GM19025 (cell line): ENCODE results near the gene FAXC.

ENCODE experiments used
- ATAC-seq: cut with Tn5 transposase; IDR thresholded peaks from one replicate; pipeline ENCODE4 v1.9.1; 2021; ENCODE audit warnings: mild to moderate bottlenecking, low read depth, moderate library complexity; ENCODE audit not compliant: unreplicated experiment

FAXC gene

DNA sequence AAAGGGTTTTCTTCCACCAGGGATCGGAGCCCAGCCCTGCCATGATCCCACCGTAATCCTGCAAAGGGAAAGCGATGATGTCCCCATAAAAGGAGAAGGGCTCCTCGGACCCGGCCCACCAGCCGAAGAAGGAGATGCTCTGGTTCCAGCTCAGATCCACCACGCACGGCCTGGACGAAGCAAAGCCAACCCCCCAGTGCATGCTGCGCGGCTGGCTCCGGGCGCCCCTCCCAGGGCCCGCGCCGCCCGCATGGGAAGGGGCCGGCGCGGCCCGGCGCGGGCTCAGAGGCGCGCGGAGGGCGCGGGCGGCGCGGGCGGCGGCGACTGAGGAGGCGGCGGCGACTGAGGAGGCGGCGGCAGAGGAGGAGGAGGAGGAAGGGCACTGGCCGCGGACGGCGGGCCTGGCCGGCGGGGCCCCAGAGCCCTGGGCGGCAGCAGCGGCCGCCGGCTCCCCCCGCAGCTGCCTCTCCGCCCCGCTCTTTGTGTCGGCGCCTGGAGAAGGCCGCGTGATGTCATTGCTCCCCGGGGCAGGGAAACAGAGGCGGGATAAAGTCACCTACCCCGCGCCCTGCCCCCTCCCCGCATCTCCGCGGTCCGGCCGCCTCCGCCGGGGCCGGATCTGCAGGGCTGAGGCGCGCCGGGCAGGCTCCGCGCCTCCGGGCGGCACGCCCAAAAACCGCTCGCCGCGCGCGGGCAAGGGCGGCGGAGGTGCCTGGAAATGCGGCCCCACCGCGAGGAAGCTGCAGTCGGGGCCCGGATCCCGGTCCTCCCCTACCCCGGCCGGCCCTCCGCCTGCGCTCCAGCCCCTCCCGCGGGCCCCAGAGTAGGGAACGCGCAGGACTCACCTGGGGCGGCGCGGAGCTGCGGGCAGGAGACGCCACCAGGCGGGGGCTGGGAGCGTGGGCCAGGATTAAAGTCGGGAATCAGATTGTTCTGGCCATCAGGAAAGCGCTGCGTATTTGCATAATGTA lies at the start of gene FAXC:
Gene FAXC, minus strand, starts transcription at position 504 of the 971 bp plus-strand sequence. Its CDS starts 302 bp downstream, at position 202.
- ATAC-seq: peak; percentile 62

DNA sequence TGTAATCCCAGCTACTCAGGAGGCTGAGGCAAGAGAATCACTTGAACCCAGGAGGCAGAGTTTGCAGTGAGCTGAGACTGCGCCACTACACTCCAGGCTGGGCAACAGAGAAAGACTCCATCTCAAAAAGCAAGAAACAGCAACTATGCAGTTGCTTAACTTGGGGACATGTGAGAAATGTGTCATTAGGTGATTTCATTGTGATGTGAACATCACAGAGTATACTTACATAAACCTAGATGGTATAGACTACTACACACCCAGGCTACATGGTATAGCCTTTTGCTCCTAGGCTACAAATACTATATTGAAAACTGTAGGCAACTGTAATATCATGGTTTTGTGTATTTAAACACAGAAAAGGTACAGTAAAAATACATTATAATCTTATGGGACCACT lies 47.8 kb upstream of the FAXC start:
- no peak for ATAC-seq

DNA sequence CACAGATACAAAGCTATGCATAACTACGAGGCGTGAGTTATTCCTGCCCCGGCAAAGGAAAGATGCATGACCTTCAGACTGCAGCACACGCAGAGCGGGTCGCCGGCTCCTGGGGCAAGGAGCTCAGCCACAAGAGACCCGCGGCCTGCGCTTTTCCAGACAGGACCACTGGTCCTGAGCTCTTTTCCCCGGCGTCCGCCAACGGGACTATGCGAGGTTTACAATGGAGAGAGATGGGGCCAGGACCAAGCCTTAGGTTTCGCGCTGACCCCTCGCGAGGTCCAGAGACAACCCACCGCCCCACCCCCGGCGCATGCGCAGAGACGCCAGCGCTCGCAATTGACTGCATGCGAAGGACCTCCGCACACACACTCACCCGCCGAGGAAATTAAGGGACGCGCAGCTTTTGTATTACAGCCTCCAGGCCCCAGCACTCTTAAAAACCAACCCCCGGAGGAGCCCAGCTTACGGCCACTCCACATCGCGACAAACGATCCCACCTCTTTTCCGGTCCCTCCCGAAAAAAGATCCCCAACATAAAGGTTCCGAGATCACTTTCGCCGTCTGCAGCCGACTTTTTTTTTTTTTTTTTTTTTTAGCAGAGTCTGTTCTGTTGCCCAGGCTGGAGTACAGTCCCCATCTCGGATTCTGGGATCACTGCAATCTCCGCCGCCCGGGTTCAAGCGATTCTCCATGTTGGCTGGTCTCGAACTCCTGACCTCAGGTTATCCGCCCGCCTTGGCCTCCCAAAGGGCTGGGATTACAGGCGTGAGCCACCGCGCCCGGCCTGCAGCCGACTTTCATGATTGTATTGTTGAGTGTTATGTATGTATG lies 44.4 kb upstream of the FAXC start, which contains the start of gene COQ3:
Gene COQ3, minus strand, starts transcription at position 498 of the 834 bp plus-strand sequence. Its CDS starts 16 bp downstream, at position 482.
- ATAC-seq: peak; percentile 74

DNA sequence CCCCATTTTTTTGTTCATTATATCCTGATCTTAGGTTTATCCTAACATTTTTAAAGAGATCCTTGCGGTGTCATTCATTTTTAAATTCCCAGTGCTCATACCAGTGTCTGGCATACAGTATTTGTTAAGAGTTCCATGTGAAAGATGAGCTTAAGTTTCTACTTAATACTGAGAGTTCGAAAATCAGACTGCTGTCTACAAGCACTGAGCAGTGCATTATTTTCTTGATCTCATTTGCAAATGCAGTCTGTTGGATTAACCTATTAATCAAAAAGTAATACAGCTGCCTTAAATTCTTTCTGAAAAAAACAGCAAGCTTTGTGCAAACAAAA lies 43.9 kb upstream of the FAXC start:
- peak; percentile 7 for ATAC-seq

DNA sequence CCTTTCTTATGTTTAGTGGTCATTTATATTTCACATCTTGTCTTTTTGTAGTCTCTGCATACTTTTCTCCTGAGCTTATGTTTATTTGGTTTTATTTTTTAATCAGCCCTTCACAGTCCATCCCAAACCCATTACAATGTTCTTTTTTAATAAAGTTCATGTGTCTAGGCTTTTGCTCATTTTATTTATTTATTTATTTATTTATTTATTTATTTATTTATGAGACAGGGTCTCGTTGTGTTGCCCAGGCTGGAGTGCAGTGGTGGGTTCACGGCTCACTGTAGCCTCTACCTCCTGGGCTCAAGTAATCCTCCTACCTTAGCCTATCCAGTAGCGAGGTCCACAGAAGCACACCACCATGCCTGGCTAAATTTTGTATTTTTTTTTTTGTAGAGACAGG lies 41.4 kb upstream of the FAXC start:
- ATAC-seq: no peak

DNA sequence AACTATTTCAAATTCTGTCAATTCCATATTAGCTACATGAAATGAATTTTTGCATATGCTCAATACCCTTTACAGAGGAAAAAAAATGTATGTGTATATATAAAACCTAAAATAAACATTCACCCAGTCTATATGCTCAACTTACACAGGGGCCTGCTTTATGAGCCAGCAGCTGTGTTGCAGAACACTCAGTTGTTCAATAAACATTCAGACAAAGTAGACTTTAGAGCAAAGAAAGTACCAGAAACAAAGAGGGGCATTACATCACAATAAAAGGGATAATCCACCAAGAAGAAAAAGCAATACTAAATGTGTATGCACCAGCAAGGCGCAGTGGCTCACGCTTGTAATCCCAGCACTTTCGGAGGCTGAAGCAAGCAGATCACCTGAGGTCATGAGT lies 35.0 kb upstream of the FAXC start:
- ATAC-seq: no peak

DNA sequence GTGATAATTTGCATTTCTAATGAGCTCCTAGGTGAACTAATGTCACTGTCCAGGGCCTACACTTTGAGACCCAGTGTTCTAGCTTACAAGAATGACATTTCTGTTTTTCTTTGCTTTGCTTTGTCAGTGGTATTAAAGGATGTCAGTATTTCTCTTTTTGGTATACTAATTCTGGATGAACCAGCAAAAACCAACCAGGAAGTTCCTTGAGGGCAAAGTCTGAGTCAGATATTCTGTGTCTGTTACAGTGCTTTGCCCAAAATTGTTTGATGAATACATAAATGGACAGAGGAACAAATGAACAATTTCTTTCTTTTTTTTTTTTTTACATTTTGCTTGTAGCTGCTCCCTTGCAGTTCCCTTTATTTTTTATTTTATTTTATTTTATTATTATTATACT lies 29.2 kb upstream of the FAXC start:
- ATAC-seq: no peak

DNA sequence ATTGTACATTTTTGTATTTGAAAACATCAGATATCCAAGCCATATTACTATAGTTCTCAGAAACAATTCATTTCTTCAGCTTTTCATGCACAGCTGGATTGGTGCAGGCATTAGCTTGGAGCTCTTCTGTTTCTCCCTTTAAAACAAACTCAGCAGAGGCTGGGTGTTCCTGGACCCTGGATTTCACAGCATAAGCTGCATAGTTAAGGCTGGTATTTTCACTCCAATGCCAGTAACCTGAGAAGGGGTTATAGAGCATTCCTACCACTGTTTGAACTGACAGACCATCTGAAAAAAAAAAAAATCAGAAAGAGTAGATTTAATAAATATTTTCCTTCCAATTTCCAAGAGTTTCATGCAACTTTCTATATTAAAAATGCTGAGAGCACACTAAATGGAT lies 20.1 kb upstream of the FAXC start:
- no peak for ATAC-seq

DNA sequence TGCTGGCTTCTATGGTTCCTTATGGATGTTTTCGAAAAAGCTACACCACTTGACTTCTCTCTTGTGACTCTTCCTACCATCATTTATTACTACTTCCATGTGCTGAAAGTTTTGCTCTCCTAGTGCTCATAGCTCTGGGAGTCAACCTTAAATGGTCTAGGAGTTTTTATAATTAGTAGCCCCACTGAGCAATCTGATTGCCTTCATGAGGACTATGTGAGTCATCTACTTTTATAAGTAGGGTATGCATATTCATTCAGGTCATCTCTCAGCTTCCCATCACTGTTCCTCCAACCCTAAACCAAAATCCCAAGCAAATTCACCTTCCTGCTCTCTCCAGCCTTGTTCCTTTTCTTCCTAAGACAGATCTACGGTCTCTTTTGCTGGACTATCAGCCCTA lies 17.4 kb upstream of the FAXC start:
- ATAC-seq: no peak

DNA sequence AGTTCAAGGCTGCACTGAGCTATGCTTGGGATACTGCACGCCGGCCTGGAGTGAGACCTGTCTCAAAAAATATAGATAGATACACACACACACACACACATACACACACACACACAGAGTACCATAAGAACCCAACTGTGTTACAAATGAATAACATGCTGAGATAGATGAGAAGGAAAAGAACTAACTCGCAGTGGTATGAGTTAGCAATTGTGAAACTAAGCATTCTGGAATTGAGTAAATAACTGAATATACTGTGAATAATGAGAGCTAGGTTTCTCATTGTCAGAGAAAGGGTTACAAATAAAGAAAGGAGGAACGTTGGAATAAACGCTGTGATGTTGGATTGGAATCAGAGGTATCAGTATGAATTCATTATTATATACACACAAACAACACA lies 14.6 kb upstream of the FAXC start:
- peak; percentile 85 for ATAC-seq

DNA sequence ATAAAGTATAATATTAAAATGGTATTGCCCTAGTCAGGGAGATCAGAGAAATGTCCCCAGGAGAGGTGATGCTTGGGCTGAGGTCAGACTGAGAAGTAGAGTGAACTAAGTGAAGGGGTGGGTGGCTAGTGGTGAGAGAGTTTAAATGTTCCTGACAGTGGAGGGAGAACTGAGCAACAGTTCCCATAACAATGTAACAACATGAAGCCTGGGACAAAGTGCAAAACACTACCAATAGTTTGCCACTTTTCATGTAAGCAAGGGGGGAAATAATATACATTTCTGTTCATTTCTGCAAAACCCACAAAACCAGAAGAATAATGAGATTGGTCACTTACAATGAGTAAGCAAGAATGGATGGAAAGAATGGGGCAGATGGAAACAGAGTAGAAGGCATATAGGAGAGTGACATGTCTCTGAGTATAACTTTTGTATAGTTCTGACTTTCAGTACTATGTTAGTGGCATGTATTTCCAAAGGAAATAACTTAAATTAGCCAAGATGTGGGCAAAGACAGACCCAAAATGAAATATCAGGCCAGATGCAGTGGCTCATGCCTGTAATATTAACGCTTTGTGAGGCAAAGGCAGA lies 13.3 kb upstream of the FAXC start:
- no peak for ATAC-seq

DNA sequence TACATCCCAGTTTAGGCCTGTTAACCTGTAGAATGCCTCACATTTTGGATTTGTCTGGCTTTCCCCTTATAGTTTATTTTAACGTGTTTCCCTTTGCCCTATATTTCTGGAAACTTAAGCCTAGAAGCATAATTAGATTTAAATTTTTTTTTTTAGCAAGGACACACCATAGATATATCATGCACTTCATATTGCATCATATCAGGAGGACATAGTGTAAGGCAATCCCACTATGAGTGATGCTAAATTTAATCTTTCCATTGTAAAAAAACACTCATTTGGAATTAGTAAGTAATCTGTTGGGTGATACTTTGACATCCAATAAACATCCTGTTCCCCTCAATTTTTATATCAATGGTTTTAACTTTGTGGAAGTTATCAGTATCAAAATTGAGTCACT lies 10.3 kb upstream of the FAXC start:
- no peak for ATAC-seq

DNA sequence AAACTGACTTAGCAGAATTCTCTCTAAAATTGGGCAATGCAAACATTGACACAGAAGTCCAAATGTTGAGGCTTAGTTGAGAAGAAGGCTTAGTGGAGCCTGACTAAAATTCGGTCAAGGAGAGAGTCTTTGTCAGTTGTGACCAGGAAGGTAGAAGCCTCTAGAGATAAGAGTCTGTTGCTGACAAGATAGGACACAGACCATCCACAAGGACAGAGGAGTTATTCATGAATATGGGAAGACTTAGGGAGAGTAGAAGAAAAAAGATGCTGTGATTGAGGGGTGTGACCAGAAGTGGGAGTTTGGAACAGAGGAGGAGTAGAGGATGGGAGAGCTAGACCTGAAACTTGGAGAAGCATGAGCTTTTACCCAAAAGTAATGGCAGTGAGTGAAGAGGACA lies 7.2 kb upstream of the FAXC start:
- no peak for ATAC-seq

DNA sequence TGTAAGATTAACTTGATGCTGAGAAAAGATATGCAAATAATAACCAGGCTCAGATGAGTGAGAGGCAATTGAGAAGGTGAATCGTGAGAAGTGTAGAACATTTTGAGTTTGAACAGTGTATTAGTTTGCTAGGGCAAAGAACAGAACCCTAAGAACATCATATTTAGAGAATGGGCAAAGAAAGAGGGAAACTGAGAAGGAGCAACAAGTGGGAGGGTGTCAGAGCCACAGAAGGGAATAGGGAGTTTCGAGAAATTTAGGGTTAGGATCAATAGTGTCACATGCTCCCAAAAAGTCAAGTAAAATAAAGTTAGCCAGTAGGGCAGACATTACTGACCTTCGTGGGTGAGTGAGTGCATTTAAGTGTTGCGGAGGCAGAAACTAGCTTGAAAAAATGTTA lies 5.5 kb upstream of the FAXC start:
- no peak for ATAC-seq

DNA sequence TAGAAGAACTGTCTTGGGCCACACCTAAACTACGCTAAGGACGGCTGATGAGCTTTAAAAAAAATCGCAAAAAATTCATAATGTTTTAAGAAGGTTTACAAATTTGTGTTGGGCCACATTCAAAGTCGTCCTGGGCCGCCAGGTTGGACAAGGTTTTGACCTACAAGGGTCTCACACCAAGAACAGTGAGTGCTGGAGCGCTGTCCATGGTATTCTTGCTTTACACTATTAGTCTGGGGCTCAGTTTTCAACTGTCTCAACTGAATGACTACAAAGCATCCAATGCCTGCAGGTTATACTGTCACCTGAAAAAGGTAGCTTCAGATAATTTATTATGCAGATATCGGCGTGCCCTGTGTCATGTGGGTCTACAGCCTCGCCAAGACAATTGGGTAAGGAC lies 3.7 kb upstream of the FAXC start:
- no peak for ATAC-seq

DNA sequence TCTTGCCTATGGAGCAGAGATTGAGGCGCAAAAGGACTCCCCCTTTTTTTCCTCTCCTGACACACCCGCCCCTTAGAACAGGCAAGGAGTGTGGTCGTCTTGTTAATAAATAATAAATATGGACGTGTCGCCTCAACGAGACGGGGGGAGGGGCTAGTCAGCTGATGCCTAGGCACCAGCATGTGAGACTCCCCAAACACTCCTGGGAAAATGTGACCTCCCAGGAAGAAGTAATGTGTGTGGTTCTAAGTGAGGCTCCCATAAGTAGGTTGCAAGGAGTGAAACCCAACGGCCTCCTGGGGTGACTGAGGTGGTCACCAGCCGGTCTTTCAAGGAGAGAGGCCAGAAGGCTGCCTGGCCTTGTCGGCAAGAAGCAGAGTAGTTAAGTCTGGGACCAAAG lies 1.1 kb upstream of the FAXC start:
- ATAC-seq: no peak

DNA sequence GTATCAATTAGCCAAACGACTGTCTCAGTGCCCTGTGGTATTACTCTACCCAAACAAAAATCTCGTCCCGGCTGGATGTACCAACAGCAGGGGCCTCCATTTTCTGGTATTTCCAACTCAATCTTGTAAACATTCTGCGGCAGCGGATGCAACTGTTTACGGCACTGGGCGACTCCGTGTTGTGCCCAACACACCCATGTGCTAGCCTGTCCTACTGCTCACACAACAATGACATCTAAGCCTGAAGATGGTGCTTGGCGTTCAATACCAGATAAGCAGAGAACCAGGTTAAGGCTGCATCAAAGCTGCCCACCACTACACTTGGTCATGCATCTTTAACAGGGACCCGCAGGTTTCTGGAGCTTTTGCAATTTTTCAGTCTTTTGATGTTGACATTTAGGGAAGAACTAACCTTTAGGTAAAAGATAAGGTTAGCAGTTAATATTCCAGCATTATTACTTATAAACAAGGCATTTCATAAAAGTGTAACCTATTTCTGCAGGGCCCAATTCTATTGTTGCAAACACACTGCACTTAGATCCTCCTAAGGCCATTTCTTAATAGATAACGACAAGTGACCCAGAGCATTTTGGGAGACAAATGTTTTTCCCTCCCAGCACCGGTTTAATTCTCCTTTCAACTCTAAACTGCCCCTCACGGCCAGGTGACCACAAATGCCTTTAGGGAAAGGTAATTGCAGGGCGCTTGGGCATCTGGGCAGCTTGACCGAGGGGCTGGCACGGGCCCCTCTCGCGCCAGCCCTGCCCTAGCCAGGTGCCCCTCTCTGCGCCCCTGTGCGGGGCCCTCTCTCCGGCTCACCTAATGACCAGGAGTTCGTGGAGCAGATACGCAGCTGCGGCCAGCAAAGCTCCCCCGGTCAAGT lies 945 bp downstream of the FAXC start:
- ATAC-seq: no peak

DNA sequence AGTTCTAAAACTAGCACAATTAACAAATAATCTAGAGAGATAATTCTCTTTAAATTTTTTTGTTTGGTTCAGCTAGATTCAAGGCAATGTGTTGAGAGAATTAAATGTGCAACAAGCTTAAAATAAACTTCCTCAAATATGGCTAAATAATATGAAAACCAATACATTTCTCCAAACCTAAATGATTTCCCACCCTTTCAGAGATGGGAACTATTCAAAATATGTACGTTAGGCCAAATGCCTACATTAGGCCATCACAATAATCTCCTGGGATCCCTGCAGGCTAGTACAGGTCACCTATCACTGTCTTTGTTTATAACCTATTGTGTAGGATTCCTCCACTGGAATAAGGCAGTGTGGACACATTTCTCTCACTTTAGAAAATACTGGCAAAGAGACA lies 1.7 kb downstream of the FAXC start:
- no peak for ATAC-seq

DNA sequence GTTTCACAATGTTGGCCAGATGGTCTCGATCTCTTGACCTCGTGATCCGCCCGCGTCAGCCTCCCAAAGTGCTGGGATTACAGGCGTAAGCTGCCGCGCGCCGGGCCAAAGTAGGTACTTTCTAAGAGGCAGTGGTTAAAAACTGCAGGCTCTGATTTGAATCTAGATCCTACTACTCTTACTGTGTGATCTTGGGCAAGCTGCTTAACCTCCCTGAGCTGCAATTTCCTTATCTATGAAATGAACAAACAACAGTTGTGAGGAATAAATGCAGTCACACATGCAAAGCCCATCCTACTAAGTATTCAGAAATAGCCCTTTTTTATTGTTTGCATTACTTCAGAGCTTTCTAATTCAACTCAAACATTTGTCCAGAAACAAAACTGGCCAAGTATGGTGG lies 2.9 kb downstream of the FAXC start:
- no peak for ATAC-seq

DNA sequence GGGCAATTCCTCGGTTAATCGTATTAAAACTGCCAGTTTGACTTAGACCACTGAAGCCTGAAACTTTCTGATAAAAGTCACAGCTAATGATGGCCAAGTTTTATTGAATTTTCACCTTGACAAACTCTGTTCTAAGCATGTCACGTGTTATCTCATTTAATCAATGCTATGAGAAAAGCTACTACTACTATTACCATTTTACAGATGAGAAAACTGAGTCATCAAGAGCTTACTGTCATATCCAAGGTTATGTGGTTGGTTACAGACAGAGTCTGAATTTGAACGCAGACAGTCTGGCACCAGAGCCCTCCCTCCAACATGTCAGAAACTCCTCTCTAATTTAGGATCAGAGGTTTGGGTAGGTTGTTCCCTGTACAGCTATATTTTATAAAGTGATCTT lies 4.3 kb downstream of the FAXC start:
- no peak for ATAC-seq
